ENCODE results near the gene PBXIP1. TPM values are rescaled to one million over a fixed set of nuclear protein-coding genes. Genes with fewer than 3 reads are reported as not detected.
"Not testable (repeated sequence)": the region's sequence is repeated elsewhere in the genome, so short reads cannot be mapped to it uniquely, and the experiment has no call there.

Gene PBXIP1
- total and polyA plus RNA-seq, 2 of the 13 experiments (the other 11 are each of a cell fraction or from before 2014, with no cell fraction given): 16.3 to 31.9 TPM

GRCh38 chr1:154908129-154908528, 47.8 kb downstream of the PBXIP1 start:
- TF ChIP-seq NR2F6 (IDR thresholded peaks at IDR 0.05): 0 out of 2 replicates have a peak, but pooled peaks have one; percentile 26
- H3K79me2 ChIP-seq (ENCODE audit: insufficient read depth, low read length); H3K4me3 ChIP-seq (replicated peaks in 1 of 3; ENCODE audit: insufficient read depth in 1 of 3, low read depth in 2 of 3, low read length in 3 of 3); CTCF ChIA-PET (ENCODE audit: low intra/inter-chr PET ratio, low total read pairs); H4K20me1 ChIP-seq (ENCODE audit: insufficient read depth, low read length); H2AFZ ChIP-seq (ENCODE audit: low read length); FAIRE-seq; H3K4me2 ChIP-seq (ENCODE audit: low read depth, low read length); H3K9ac ChIP-seq (ENCODE audit: insufficient read depth, low read depth, low read length); ATAC-seq; H3K27ac ChIP-seq (ENCODE audit: extremely low read length, insufficient read depth, low read length); in situ Hi-C loops (cut with HindIII; ENCODE audit: extremely low pct_ligation_motif_present, low pct_unique_long_range_greater_than_20kb); H3K36me3 ChIP-seq (replicated peaks in 1 of 2; ENCODE audit: control insufficient read depth in 1 of 2, insufficient read depth in 2 of 2, low read length in 2 of 2); H3K27me3 ChIP-seq (ENCODE audit: control insufficient read depth in 1 of 2, insufficient read depth in 2 of 2, low read length in 2 of 2); H3K9me3 ChIP-seq (ENCODE audit: low read length); BruUV-seq (replicated peaks); DNase-seq (ENCODE audit: low spot score); TF ChIP-seq NR2F6 (CRISPR knock-in tag; IDR thresholded peaks at IDR 0.05): not testable (repeated sequence)
- intact Hi-C loops (cut with micrococcal nuclease; ENCODE audit: unreplicated experiment): loop anchor here (5.0 to 10.0 kb wide), 2 partner anchors 139 to 177 kb away; no protein-coding TSS in a partner anchor
- peaks cover 30% of the 10 kb centered on the region for H3K4me1 ChIP-seq (ENCODE audit: insufficient read depth, low read length)
- 13% methylated on average over 1 of the region's 3 CpGs for WGBS (ENCODE audit: low lambda C conversion rate)
- POLR2A ChIA-PET: interaction anchor here (1.4 to 2.1 kb wide), 3 partner anchors 24 to 47 kb away, joined by 4 to 9 read pairs (median 6); partner anchors contain the start of gene PBXIP1

GRCh38 chr1:154906621-154907081, 49.2 kb downstream of the PBXIP1 start:
- H2AFZ ChIP-seq (ENCODE audit: low read length): no peak overlapping the region
- intact Hi-C loops (cut with micrococcal nuclease; ENCODE audit: unreplicated experiment): loop anchor here (1.0 to 10.0 kb wide), 5 partner anchors 30 to 178 kb away; partner anchors contain the start of gene PMVK
- no peak overlapping the region for H3K4me3 ChIP-seq (replicated peaks in 1 of 3; ENCODE audit: insufficient read depth in 1 of 3, low read depth in 2 of 3, low read length in 3 of 3)
- ChIA-PET POLR2A (interaction anchor here (0.9 to 2.1 kb wide), 4 partner anchors 26 to 49 kb away, joined by 4 to 6 read pairs (median 4); partner anchors contain the start of genes PBXIP1 and PMVK), CTCF (ENCODE audit: low intra/inter-chr PET ratio, low total read pairs) (interaction anchor here (0.7 to 1.9 kb wide), 6 partner anchors 30 to 155 kb away, joined by 3 to 15 read pairs (median 5); partner anchors contain the start of gene PMVK)
- no peaks in the 10 kb centered on the region for H3K36me3 ChIP-seq (replicated peaks in 1 of 2; ENCODE audit: control insufficient read depth in 1 of 2, insufficient read depth in 2 of 2, low read length in 2 of 2)
- 0 out of 2 replicates have a peak overlapping the region, but pooled peaks have one; percentile 37 for H3K4me2 ChIP-seq (ENCODE audit: low read depth, low read length)
- no peaks in the 10 kb centered on the region for H3K79me2 ChIP-seq (ENCODE audit: insufficient read depth, low read length)
- no peaks in the 10 kb centered on the region for H3K9me3 ChIP-seq (ENCODE audit: low read length)
- no peaks in the 10 kb centered on the region for H4K20me1 ChIP-seq (ENCODE audit: insufficient read depth, low read length)
- peak; percentile 88 for ATAC-seq
- peaks cover 20% of the 10 kb centered on the region for H3K4me1 ChIP-seq (ENCODE audit: insufficient read depth, low read length)
- no peak overlapping the region for H3K9ac ChIP-seq (ENCODE audit: insufficient read depth, low read depth, low read length)
- BruUV-seq (replicated peaks): no TSS peak
- DNase-seq (ENCODE audit: low spot score): peak; percentile 52
- 44% methylated on average over 6 of the region's 7 CpGs for WGBS (ENCODE audit: low lambda C conversion rate)
- no peak overlapping the region for H3K27ac ChIP-seq (ENCODE audit: extremely low read length, insufficient read depth, low read length)
- no peak for FAIRE-seq
- in situ Hi-C loops (cut with HindIII; ENCODE audit: extremely low pct_ligation_motif_present, low pct_unique_long_range_greater_than_20kb): no loop called here
- no peaks in the 10 kb centered on the region for H3K27me3 ChIP-seq (ENCODE audit: control insufficient read depth in 1 of 2, insufficient read depth in 2 of 2, low read length in 2 of 2)
- TF ChIP-seq ZNF12 (CRISPR knock-in tag; IDR thresholded peaks at IDR 0.05): peak; percentile 56; the same call in 1 of the 2 replicates
- TF ChIP-seq ARNT2 (CRISPR knock-in tag; IDR thresholded peaks at IDR 0.05; ENCODE audit: low read depth): no peak
- TF ChIP-seq ZNF562 (CRISPR knock-in tag; IDR thresholded peaks at IDR 0.05; ENCODE audit: borderline replicate concordance): no peak
- no peak for TF ChIP-seq ZNF619 (CRISPR knock-in tag; IDR thresholded peaks at IDR 0.05)
- no peak for TF ChIP-seq TSC22D2 (CRISPR knock-in tag; IDR thresholded peaks at IDR 0.05; ENCODE audit: borderline replicate concordance)
- no peak for TF ChIP-seq TERF1 (CRISPR knock-in tag; IDR thresholded peaks at IDR 0.05)
- TF ChIP-seq ELF1 (CRISPR knock-in tag; IDR thresholded peaks at IDR 0.05): no peak
- no peak for TF ChIP-seq MIER3 (CRISPR knock-in tag; IDR thresholded peaks at IDR 0.05; ENCODE audit: borderline replicate concordance)
- TF ChIP-seq GATAD1 (CRISPR knock-in tag; IDR thresholded peaks at IDR 0.05): 0 out of 2 replicates have a peak, but pooled peaks have one; percentile 23
- 0 out of 2 replicates have a peak, but pooled peaks have one; percentile 39 for TF ChIP-seq ZMYM2 (CRISPR knock-in tag; IDR thresholded peaks at IDR 0.05)
- TF ChIP-seq HNF4A (CRISPR knock-in tag; IDR thresholded peaks at IDR 0.05): no peak
- TF ChIP-seq ZNF749 (CRISPR knock-in tag; IDR thresholded peaks at IDR 0.05; ENCODE audit: borderline replicate concordance): no peak
- no peak for TF ChIP-seq ZNF557 (CRISPR knock-in tag; IDR thresholded peaks at IDR 0.05)
- no peak for TF ChIP-seq ARNTL (CRISPR knock-in tag; IDR thresholded peaks at IDR 0.05)
- no peak for TF ChIP-seq ZNF431 (CRISPR knock-in tag; IDR thresholded peaks at IDR 0.05; ENCODE audit: borderline replicate concordance, low read depth)
- TF ChIP-seq SAFB2 (CRISPR knock-in tag; IDR thresholded peaks at IDR 0.05; ENCODE audit: borderline replicate concordance, low read depth): peak; percentile 31; the same call in 1 of the 2 replicates
